ENCODE measurements around the gene ADORA2A.
A peak's percentile ranks its signal among the peaks of the same experiment; 100 is the strongest.

ADORA2A gene

GRCh38 chr22:24427500-24428164 lies at the start of gene ADORA2A:
ADORA2A (plus strand) TSS chr22:24427599; CDS start chr22:24433405, 5,806 bp downstream.
- DNase-seq = peak; percentile 89

DNA sequence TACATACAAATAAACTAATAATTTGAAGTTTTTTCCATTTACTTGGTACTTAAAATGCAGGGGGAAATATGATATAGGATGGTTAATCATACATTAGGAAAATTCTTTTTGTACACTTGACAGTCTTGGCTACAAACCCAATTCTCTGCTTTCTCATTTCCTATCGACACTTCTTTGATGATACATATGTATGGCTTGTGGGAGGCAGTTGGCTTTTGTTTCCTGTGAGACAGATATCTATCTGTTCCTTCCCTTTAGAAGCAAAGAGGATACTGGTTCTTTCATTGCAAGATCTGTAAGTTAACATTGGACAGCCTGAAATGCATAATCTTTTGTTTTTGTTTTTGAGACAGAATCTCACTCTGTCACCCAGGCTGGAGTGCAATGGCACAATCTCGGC lies 47.9 kb upstream of the ADORA2A start:
- peak; percentile 9 for DNase-seq

GRCh38 chr22:24380220-24380904 lies 47.0 kb upstream of the ADORA2A start:
- no peak for DNase-seq

DNA sequence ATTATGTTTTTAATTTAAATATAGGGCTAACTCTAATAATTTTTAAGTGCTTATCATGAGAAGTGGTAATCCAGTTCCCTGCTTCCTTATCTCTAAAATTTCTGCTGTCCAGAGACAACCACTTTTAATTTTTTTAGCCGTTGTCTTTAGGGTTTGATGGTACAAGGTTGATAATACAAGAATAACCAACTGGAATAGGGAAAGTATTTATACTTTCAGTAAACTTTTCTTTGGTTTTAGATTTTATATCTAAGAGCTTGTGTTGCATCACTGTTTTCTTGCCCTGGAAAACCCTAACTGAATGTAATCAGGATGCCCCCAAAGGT lies 46.5 kb upstream of the ADORA2A start:
- no peak for DNase-seq

DNA sequence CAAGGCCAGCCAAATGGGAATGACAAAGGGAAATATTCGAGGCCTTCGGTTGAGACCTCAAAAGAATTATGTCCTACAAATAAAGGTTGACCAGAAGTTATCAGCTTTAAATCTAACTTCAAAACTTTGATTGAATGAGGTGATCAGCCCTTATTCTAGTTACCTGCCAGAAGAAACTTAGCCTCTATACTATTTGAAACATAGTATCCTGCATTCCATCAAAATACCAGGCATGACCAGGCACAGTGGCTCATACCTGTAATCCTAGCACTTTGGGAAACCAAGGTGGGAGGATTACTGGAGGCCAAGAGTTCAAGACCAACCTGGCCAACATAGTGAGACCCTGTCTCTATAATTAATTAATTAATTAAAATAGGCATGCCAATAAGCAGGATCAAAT lies 44.3 kb upstream of the ADORA2A start:
- DNase-seq = no peak

- DNase-seq = no peak
Measured at GRCh38 chr22:24384131-24384530, 43.3 kb upstream of the ADORA2A start.

DNA sequence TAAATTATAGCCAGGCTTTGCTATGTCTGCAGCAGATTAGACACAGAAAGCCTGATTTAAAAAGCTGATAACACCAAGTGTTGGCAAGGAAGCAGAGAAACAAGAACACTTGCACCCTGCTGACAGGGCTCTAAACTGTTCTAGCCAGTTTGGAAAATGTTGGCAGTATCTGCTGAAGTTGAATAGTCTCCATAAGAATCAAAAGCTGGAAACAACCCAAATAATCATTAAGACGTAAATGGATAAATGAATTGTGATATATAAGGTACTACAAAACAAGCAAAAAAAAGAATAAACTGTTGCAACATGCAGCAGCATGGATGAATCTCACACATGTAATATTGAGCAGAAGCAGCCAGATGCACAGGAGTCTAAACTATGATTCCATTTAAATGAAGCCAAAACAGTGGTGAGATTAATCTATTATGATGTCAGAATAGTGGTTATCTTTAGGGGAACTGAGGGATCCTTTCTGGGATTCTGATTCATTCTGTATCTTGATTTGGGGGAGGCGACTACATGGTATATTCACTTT lies 40.4 kb upstream of the ADORA2A start:
- DNase-seq = no peak

DNA sequence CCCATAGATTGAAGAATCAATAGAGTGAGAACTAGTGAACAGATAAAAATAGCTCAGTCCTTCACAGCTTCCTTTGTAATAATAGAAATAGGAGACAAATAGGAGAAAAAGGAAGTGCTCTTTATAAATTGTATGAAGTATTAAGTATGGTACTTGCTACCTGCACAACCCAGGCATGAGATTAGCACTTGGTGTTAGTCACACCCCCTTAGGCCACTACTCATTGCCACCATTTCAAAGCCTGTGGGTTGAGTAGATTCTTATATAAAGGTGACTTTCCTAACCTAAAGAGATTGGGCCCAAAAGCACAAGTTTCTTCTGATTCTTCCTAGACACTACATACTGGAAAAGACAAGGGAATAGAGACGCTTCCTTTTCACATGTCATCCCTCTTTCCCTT lies 37.7 kb upstream of the ADORA2A start:
- DNase-seq = no peak

- no peak for DNase-seq
Measured at GRCh38 chr22:24390156-24390555, 37.2 kb upstream of the ADORA2A start.

DNA sequence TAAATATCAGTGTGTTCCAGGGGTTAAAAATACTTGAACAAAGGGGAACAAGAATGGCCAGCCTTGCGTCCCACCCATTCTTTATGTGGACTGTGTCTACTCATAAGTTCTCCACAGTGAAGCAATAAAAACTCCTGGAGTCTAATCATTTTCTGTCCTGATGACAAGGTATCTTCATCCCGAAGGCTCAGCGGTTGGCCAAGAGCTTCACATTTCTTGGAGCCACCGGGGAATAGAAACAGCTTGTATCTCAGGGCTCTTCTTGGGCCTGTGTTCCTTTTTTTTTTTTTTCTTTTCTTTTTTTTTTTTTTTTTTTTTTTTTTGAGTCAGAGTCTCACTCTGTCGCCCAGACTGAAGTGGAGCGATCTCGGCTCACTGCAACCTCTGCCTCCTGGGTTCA lies 36.8 kb upstream of the ADORA2A start:
- DNase-seq = no peak

- no peak for DNase-seq
Measured at GRCh38 chr22:24391836-24392217, 35.6 kb upstream of the ADORA2A start.

DNA sequence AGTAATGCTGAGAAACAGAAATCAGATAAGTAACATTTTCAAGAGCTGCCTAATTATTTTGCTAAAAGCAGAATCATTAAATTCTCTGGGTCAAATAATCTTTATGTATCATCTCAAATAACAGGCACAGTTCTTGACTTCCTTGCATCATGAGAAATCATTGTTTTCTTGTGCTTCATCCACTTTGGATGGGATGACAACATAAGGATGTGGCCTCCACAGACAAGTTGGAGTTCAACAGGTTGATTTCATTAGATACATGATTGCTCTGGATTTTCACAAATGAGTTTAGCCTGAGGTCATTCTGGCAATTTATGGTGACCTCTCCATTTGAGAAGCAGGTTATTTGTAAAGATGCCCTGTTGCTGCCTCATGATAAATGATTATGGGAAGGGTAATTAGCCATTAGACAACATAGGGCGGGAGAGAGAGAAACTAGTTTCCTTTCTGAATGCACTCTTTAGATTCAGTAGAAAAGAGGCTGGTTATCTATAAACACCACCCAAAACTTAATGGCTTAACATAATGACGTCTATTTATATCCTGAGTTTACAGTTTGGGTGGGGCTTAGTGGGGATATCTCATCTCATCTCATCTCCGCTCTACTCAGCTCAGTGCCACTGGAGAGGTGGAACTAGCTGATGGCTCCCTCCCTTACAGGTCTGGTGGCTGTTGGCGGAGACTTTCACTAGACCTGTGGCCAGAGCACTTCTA lies 35.0 kb upstream of the ADORA2A start:
- no peak for DNase-seq

DNA sequence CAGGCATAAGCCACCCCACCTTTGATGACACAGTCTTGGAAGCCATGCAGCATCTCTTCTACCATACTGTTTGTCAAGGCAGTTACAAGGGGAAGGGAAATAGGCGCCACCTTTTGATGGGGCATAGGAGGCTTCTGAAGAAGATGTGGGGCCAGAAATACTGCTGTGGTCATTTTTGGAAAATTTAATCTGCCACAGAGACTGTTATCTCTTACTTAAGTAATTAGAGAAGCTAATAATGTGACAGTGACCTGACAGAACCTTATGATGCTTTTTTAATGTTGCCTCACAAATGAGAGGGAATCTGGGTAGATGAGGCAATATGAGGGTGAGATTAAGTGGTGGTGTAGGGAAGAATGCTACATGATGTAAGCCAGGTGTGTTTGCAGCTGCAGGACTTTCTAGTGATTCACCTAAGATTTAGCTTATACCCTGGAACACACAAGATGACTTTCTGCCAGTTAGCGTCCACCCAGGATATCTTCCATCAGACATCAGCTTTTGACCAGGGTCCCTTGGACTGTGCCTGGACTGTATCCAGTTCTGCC lies 34.3 kb upstream of the ADORA2A start:
- DNase-seq = no peak

- no peak for DNase-seq
Measured at GRCh38 chr22:24393848-24394247, 33.6 kb upstream of the ADORA2A start.

DNA sequence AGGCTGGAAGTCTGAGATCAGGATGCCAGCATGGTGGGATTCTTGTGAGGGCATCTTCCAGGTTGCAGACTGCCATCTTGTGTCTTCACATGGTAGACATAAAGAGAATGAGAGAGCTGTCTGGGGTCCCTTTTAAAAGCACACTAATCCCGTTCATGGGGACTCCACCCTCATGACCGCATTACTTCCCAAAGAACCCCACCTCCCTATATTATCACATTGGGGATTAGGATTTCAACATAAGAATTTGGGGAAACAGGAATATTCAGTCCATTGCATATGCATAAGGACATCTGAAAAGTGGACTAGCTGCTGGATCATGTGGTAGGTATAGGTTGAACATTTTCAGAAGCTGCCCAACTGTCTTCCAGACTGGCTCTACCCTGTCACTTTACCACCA lies 33.1 kb upstream of the ADORA2A start:
- DNase-seq = no peak

DNA sequence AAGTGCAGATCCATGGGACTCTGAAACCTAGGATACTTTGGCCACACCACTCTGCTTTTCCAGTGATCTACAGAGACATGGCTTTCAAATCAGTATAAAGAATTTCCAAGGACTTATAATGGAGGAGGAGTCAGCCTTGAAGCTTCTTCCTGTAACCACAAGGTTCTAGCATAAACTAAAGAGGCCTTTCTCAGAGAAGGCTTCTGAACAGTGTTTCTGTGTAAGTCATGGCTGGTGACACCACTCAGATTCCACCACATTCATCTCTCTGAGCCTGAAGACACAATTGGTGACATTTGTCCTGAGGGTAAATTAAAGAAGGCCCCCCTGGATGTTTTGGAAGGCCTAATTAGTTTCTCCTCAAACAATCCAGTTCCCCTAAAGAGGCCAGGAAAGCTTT lies 29.0 kb upstream of the ADORA2A start:
- no peak for DNase-seq

DNA sequence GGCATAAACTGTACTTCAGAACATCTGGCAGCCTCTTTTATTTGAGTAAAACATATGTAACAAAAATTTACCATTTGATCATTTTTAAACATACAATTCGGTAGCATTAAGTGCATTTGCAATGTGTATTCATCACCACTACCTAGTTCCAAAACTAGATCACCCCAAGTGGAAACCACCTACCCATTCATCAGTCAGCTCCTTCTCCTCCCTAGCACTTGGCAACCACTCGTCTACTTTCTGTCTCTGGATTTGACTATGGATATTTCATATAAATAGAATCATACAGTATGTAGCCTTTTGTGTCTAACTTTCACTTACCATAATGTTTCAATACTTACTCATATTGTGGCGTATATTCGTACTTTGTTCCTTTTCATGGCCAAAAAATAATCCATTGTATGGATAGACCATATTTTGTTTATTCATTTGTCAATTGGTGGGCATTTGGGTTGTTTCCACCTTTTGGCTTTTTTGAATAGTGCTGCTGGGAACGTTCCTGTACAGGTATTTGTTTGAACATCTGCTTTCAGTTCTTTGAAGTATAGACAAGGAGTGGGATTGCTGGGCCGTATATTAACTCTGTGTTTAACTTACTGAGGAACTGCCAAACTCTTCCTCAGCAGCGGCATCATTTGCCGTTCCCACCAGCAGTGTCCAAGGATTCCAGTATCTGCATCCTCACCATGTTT lies 27.2 kb upstream of the ADORA2A start:
- no peak for DNase-seq

GRCh38 chr22:24400726-24401596 lies 26.4 kb upstream of the ADORA2A start:
- no peak for DNase-seq

DNA sequence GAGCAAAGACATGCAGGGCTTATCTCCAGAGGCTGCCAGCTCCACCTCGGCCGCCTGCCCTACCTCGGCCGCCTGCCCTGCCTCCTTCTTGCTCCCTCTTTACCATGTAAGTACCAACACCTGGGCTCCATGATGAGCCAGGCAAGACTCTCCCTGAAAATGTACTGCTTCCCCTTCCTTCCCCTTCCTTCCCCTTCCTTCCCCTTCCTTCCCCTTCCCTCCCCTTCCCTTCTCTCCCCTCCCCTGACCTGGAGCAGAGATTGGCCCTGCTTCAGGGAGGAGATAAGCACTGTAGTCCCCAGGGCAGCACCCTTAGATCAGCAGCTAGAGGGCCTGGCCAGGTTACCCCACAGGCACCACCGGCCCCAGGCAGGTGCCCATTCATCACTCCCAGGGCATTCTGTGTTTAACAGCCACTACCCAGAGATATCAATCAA lies 25.4 kb upstream of the ADORA2A start:
- DNase-seq = no peak

DNA sequence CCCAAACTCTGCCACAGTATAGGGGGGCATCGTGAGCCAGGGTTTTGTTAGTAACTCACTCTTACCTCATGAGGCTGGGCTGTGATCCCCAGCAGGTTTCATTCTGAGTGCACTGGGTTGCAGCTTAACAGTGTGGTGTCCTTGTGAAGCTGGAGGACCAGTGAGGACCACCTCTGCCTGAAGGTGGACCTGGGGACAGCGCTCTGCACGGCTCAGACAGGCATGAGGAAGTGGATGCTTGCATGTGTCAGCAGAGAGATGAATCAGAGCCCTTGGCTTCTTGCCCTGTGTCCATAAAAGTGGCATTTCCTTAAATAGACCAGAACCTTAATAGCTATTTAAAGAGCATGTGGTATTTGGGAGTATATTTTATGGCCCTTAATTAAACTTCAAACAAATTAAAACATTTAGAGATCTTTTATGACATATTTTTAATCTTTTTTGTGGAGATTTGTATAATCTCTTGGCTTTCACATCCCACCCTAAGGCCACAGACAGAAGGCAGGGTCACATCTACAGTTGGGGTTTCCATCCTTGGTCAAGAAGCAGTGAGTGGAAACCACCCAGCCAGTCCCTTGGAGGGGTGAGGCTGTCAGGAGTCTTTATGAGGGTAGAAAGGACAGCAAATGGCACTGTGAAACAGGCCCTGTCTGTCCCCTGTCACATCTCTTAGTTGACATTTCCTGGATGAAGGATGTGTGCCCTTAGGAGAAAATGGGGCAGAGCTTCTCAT lies 24.8 kb upstream of the ADORA2A start:
- no peak for DNase-seq

GRCh38 chr22:24403346-24403745 lies 24.1 kb upstream of the ADORA2A start:
- no peak for DNase-seq

Data from CD4-positive, alpha-beta T cell treated with Interleukin-17A for 4 hours (primary cell).